HepG2 (cell line): Measurements from ENCODE around the gene DNMBP.

Experiments
- ARNT ChIP-seq: fragments of 450-650 bp; IDR thresholded peaks from 2 replicates; pipeline ENCODE4 v1.6.1; 2017
- MYC ChIP-seq: sonication (generic); formaldehyde crosslinking; IDR thresholded peaks from 2 replicates; pipeline ENCODE4 v1.9.0; 2021; ENCODE audit warnings: missing genetic modification reagents, borderline replicate concordance
- NPAS2 ChIP-seq: sonication (generic); formaldehyde crosslinking; IDR thresholded peaks from 2 replicates; pipeline ENCODE4 v1.8.0; 2022; ENCODE audit warnings: mild to moderate bottlenecking, missing genetic modification reagents, borderline replicate concordance
- POLR2A ChIP-seq, 2 experiments: IDR thresholded peaks; 2 replicates each; pipeline ENCODE4 v1.6.1; 2011; ENCODE audit warnings: low read depth in 2 of 2, low read length in 2 of 2, mild to moderate bottlenecking in 1 of 2, moderate library complexity in 1 of 2; ENCODE audit not compliant: insufficient read depth in 1 of 2
- ZBTB7B ChIP-seq: sonication (generic); formaldehyde crosslinking; IDR thresholded peaks from 2 replicates; pipeline ENCODE4 v1.4.0; 2020; ENCODE audit warnings: missing genetic modification reagents
- TF ChIP-seq, protein P1 (sequence below): sonication (generic); formaldehyde crosslinking; IDR thresholded peaks from 2 replicates; pipeline ENCODE4 v1.5.0; 2020; ENCODE audit warnings: mild to moderate bottlenecking, missing genetic modification reagents, moderate library complexity

DNA sequence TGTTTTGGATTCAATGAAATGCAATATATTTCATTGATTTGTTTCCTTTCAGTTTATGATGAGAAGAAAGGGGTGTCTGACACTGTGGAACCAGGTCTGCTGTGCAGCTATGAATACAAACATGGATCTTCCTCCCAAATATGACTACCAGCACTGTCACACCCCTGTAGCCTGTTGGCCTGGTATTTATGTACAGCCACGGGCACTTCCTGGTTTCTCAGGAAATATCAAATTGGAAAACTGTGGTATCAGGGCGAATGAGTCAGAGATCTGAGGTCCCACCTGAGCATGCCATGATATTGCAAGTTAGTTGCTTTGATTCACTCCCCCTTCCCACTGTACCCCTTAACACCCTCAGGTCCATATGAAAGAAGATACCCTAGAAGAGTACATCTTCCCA, 87.8 kb downstream of the DNMBP start:
- TF ChIP-seq MYC (CRISPR knock-in tag) (no peak), NPAS2 (CRISPR knock-in tag) (no peak), POLR2A (IDR thresholded peaks at IDR 0.05; ENCODE audit: insufficient read depth in 1 of 2, low read depth in 2 of 2, low read length in 2 of 2) (no peak), ARNT (no peak), ZBTB7B (CRISPR knock-in tag) (no peak)
- TF ChIP-seq, protein P1, sequence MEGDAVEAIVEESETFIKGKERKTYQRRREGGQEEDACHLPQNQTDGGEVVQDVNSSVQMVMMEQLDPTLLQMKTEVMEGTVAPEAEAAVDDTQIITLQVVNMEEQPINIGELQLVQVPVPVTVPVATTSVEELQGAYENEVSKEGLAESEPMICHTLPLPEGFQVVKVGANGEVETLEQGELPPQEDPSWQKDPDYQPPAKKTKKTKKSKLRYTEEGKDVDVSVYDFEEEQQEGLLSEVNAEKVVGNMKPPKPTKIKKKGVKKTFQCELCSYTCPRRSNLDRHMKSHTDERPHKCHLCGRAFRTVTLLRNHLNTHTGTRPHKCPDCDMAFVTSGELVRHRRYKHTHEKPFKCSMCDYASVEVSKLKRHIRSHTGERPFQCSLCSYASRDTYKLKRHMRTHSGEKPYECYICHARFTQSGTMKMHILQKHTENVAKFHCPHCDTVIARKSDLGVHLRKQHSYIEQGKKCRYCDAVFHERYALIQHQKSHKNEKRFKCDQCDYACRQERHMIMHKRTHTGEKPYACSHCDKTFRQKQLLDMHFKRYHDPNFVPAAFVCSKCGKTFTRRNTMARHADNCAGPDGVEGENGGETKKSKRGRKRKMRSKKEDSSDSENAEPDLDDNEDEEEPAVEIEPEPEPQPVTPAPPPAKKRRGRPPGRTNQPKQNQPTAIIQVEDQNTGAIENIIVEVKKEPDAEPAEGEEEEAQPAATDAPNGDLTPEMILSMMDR: no peak
